HG03108 (cell line): ENCODE results near the gene SEMA4B.
"Not testable (repeated sequence)": the region's sequence is repeated elsewhere in the genome, so short reads cannot be mapped to it uniquely, and the experiment has no call there.

Source experiments
- ATAC-seq: cut with Tn5 transposase; IDR thresholded peaks from one replicate; pipeline ENCODE4 v1.9.1; 2021; ENCODE audit warnings: moderate library complexity; ENCODE audit not compliant: unreplicated experiment

Gene SEMA4B

GRCh38 chr15:90249203-90249863 is 48.2 kb downstream of the SEMA4B start, which contains the start of gene TTLL13:
Gene TTLL13, plus strand, starts transcription at chr15:90249556. Its CDS starts 1,075 bp downstream, at chr15:90250631.
- ATAC-seq, result peak; percentile 69

- no peak for ATAC-seq
Measured at GRCh38 chr15:90257776-90258175, 56.6 kb downstream of the SEMA4B start.

GRCh38 chr15:90259524-90259923 is 58.4 kb downstream of the SEMA4B start:
- peak; percentile 69 for ATAC-seq

GRCh38 chr15:90260731-90261130 is 59.6 kb downstream of the SEMA4B start:
- not testable (repeated sequence) for ATAC-seq

GRCh38 chr15:90261811-90262210 is 60.7 kb downstream of the SEMA4B start:
- no peak for ATAC-seq

GRCh38 chr15:90262426-90262825 is 61.3 kb downstream of the SEMA4B start:
- no peak for ATAC-seq

- ATAC-seq, result no peak
Measured at GRCh38 chr15:90264671-90265070, 63.5 kb downstream of the SEMA4B start.

- peak; percentile 92 for ATAC-seq
Measured at GRCh38 chr15:90265271-90266060, 64.3 kb downstream of the SEMA4B start, which contains the start of gene NGRN. Gene NGRN, plus strand, starts transcription at chr15:90265672. Its CDS starts 41 bp downstream, at chr15:90265713.

GRCh38 chr15:90266061-90266431 is 64.9 kb downstream of the SEMA4B start:
- peak; percentile 2 for ATAC-seq

GRCh38 chr15:90266485-90266884 is 65.4 kb downstream of the SEMA4B start:
- no peak for ATAC-seq

GRCh38 chr15:90268415-90268814 is 67.3 kb downstream of the SEMA4B start:
- no peak for ATAC-seq

- ATAC-seq, result no peak
Measured at GRCh38 chr15:90270502-90271150, 69.5 kb downstream of the SEMA4B start.

- no peak for ATAC-seq
Measured at GRCh38 chr15:90271459-90272166, 70.5 kb downstream of the SEMA4B start.

- ATAC-seq, result not testable (repeated sequence)
Measured at GRCh38 chr15:90278467-90278866, 77.3 kb downstream of the SEMA4B start.
